Measurements from ENCODE around the gene TINAG. TPM values are rescaled to one million over a fixed set of nuclear protein-coding genes. Genes with fewer than 3 reads are reported as not detected.

Gene TINAG
- total RNA-seq, 1 donor from 2014 or later = 0.41 TPM

GRCh38 chr6:54415517-54415916 is 107.3 kb downstream of the TINAG start:
- no peak for DNase-seq (ENCODE audit: low spot score in 2 of 2)
- FAIRE-seq = no peak

- no peak for DNase-seq (ENCODE audit: low spot score in 2 of 2)
- FAIRE-seq = no peak
Measured at GRCh38 chr6:54419885-54420284, 111.6 kb downstream of the TINAG start.

- FAIRE-seq (no peak), DNase-seq (ENCODE audit: low spot score in 2 of 2) (no peak)
Measured at GRCh38 chr6:54426995-54427394, 118.8 kb downstream of the TINAG start.

GRCh38 chr6:54427396-54427937 is 119.2 kb downstream of the TINAG start:
- no peak for FAIRE-seq
- DNase-seq (ENCODE audit: low spot score in 2 of 2) = no peak

- no peak for FAIRE-seq
- no peak for DNase-seq (ENCODE audit: low spot score in 2 of 2)
Measured at GRCh38 chr6:54428431-54428830, 120.2 kb downstream of the TINAG start.

- FAIRE-seq (no peak), DNase-seq (ENCODE audit: low spot score in 2 of 2) (no peak)
Measured at GRCh38 chr6:54431466-54431865, 123.2 kb downstream of the TINAG start.

Other genes with a start within 250 kb of the TINAG start
- 11.8 TPM for gene MLIP, start 197.0 kb upstream of the TINAG start, total RNA-seq

Data from frontal cortex (tissue), 4 donors.